ENCODE data around the gene TPP2. TPM values are rescaled to one million over a fixed set of nuclear protein-coding genes. Genes with fewer than 3 reads are reported as not detected.

Gene TPP2
- total RNA-seq, 1 experiment from 2014 or later = 68.3 TPM

DNA sequence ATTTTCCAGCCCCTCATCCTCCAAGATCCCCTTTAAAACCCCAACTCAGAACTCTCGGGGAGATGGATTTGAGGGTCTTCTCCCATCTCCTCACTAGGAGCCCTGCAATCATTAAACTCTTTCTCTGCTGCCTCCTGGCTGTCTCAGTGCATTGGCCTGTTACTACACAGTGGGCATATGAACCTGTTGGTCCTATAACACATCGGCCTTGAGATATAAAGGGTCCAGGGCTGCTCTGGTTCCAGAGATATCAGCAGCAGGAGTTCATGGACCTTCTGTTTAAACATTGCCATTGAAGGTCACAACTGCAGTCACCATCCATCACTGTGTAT is 101.8 kb downstream of the TPP2 start:
- CTCF ChIA-PET = no interaction called here
- no peak for ATAC-seq
- Mint-ChIP-seq H3K9me3 (peaks cover 13% of the 10 kb centered on the region), H3K27me3 (ENCODE audit: low read depth) (no peaks in the 10 kb centered on the region), H3K36me3 (peaks cover 3% of the 10 kb centered on the region; the same call in 1 of the 2 replicates), H3K4me3 (no peak overlapping the region), H3K27ac (no peak overlapping the region), H3K4me1 (peaks cover 11% of the 10 kb centered on the region)
- TF ChIP-seq JAZF1 (CRISPR knock-in tag; IDR thresholded peaks at IDR 0.05) (no peak), KAT7 (CRISPR knock-in tag; IDR thresholded peaks at IDR 0.05; ENCODE audit: borderline replicate concordance) (no peak)
- TF ChIP-seq, protein P1, sequence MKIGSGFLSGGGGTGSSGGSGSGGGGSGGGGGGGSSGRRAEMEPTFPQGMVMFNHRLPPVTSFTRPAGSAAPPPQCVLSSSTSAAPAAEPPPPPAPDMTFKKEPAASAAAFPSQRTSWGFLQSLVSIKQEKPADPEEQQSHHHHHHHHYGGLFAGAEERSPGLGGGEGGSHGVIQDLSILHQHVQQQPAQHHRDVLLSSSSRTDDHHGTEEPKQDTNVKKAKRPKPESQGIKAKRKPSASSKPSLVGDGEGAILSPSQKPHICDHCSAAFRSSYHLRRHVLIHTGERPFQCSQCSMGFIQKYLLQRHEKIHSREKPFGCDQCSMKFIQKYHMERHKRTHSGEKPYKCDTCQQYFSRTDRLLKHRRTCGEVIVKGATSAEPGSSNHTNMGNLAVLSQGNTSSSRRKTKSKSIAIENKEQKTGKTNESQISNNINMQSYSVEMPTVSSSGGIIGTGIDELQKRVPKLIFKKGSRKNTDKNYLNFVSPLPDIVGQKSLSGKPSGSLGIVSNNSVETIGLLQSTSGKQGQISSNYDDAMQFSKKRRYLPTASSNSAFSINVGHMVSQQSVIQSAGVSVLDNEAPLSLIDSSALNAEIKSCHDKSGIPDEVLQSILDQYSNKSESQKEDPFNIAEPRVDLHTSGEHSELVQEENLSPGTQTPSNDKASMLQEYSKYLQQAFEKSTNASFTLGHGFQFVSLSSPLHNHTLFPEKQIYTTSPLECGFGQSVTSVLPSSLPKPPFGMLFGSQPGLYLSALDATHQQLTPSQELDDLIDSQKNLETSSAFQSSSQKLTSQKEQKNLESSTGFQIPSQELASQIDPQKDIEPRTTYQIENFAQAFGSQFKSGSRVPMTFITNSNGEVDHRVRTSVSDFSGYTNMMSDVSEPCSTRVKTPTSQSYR (CRISPR knock-in tag; IDR thresholded peaks at IDR 0.05) = no peak
- DNase-seq (ENCODE audit: low spot score) = no peak
- POLR2A ChIA-PET = no interaction called here

DNA sequence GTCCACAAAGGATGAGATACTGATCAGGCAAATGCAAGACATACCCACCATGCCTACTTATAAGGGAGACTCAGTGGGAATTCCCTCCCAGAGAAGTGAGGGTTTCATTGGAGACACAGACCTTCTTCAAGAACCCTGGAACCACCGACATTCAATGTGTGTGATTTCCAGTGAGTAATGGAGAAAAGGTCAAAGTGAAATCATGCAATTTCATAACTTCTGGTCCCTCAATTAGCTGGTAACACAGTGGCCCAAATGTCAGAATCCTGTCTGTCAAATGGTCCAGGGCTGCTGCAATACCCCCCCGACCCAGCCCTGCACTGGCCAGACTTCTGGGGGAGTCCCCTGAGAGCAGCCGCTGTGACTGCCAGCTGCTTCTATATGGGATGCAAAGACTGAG is 102.7 kb downstream of the TPP2 start:
- ATAC-seq = no peak
- Mint-ChIP-seq H3K27me3 (ENCODE audit: low read depth) (no peaks in the 10 kb centered on the region), H3K4me1 (peaks cover 11% of the 10 kb centered on the region), H3K4me3 (no peak overlapping the region), H3K36me3 (peaks cover 3% of the 10 kb centered on the region; the same call in 1 of the 2 replicates), H3K9me3 (peaks cover 13% of the 10 kb centered on the region), H3K27ac (no peak overlapping the region)
- no peak for TF ChIP-seq ZNF317 (CRISPR knock-in tag; IDR thresholded peaks at IDR 0.05; ENCODE audit: borderline replicate concordance, low read depth)
- TF ChIP-seq, protein P2, sequence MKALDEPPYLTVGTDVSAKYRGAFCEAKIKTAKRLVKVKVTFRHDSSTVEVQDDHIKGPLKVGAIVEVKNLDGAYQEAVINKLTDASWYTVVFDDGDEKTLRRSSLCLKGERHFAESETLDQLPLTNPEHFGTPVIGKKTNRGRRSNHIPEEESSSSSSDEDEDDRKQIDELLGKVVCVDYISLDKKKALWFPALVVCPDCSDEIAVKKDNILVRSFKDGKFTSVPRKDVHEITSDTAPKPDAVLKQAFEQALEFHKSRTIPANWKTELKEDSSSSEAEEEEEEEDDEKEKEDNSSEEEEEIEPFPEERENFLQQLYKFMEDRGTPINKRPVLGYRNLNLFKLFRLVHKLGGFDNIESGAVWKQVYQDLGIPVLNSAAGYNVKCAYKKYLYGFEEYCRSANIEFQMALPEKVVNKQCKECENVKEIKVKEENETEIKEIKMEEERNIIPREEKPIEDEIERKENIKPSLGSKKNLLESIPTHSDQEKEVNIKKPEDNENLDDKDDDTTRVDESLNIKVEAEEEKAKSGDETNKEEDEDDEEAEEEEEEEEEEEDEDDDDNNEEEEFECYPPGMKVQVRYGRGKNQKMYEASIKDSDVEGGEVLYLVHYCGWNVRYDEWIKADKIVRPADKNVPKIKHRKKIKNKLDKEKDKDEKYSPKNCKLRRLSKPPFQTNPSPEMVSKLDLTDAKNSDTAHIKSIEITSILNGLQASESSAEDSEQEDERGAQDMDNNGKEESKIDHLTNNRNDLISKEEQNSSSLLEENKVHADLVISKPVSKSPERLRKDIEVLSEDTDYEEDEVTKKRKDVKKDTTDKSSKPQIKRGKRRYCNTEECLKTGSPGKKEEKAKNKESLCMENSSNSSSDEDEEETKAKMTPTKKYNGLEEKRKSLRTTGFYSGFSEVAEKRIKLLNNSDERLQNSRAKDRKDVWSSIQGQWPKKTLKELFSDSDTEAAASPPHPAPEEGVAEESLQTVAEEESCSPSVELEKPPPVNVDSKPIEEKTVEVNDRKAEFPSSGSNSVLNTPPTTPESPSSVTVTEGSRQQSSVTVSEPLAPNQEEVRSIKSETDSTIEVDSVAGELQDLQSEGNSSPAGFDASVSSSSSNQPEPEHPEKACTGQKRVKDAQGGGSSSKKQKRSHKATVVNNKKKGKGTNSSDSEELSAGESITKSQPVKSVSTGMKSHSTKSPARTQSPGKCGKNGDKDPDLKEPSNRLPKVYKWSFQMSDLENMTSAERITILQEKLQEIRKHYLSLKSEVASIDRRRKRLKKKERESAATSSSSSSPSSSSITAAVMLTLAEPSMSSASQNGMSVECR (CRISPR knock-in tag; IDR thresholded peaks at IDR 0.05; ENCODE audit: borderline replicate concordance) = no peak
- TF ChIP-seq MYBL2 (CRISPR knock-in tag; IDR thresholded peaks at IDR 0.05) = no peak
- TF ChIP-seq CREM (CRISPR knock-in tag; IDR thresholded peaks at IDR 0.05) = no peak
- no peak for TF ChIP-seq ZNF121 (CRISPR knock-in tag; IDR thresholded peaks at IDR 0.05)
- no peak for TF ChIP-seq NR2C2 (CRISPR knock-in tag; IDR thresholded peaks at IDR 0.05)
- TF ChIP-seq KAT7 (CRISPR knock-in tag; IDR thresholded peaks at IDR 0.05; ENCODE audit: borderline replicate concordance) = no peak
- TF ChIP-seq ZNF138 (CRISPR knock-in tag; conservative IDR thresholded peaks at IDR 0.05) = no peak
- TF ChIP-seq ETV6 (CRISPR knock-in tag; IDR thresholded peaks at IDR 0.05) = no peak
- CTCF ChIA-PET = no interaction called here
- POLR2A ChIA-PET = no interaction called here
- no peak for DNase-seq (ENCODE audit: low spot score)

DNA sequence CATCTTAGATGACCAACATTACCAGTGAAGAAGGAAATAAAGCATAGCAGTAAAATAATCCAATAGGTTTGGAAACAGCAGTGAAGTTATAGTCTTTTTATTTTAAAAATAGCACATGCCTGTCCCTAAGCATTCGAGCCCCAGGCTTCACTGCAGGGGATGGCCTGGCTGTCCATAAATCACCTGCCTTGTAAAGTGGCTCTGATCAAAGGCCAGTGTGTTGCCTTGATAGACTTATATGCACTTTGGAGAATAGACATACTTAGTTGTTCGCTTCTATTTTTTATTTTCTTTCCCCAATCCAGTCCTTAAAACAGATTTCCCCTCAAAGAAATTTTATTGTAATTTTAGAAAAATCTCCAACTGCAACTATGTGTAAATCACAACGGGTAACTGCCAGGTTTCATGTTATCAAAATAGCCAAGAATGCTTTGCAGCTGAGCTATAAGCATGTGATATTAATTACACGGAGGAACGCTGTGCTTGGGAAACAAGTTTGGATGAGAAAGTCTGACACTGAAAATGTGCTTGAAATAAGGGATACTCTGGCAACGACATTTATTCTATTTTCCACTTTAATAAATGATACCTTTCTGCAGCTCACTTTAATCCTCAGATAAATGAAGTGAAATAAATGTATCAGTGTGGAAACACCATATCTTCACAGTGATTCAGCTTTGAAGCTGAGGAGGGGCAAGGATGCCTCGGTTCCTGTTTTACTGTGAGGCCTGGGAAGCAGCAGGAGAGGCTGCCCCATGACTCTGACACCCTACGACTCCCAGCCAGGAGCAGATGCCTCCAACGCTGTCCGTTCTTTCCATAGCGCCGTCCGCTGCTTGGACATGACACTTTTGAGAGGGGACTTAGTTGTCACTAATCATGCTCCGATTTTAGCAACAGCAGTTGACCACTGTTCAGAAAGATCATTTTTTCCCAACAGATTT is 103.6 kb downstream of the TPP2 start:
- DNase-seq (ENCODE audit: low spot score) = no peak
- H3K9me3 Mint-ChIP-seq = peaks cover 13% of the 10 kb centered on the region
- ChIA-PET POLR2A (no interaction called here), CTCF (no interaction called here)
- H3K36me3 Mint-ChIP-seq = peaks cover 3% of the 10 kb centered on the region; the same call in 1 of the 2 replicates
- H3K4me1 Mint-ChIP-seq = peaks cover 11% of the 10 kb centered on the region
- peak overlapping the region; percentile 78 for H3K27ac Mint-ChIP-seq
- no peak overlapping the region for H3K4me3 Mint-ChIP-seq
- ATAC-seq = peak; percentile 25; the same call in 1 of the 2 replicates
- no peaks in the 10 kb centered on the region for H3K27me3 Mint-ChIP-seq (ENCODE audit: low read depth)
- TF ChIP-seq TCF7 (CRISPR knock-in tag; IDR thresholded peaks at IDR 0.05; ENCODE audit: low read depth) (no peak), GRHL2 (CRISPR knock-in tag; IDR thresholded peaks at IDR 0.05; ENCODE audit: insufficient replicate concordance, severe bottlenecking) (no peak), EMX1 (CRISPR knock-in tag; IDR thresholded peaks at IDR 0.05) (no peak), HMGA2 (CRISPR knock-in tag; IDR thresholded peaks at IDR 0.05) (no peak), JUN (CRISPR knock-in tag; IDR thresholded peaks at IDR 0.05) (no peak), ZNF138 (CRISPR knock-in tag; conservative IDR thresholded peaks at IDR 0.05) (no peak), CREM (CRISPR knock-in tag; IDR thresholded peaks at IDR 0.05) (no peak)
- TF ChIP-seq, protein P3, sequence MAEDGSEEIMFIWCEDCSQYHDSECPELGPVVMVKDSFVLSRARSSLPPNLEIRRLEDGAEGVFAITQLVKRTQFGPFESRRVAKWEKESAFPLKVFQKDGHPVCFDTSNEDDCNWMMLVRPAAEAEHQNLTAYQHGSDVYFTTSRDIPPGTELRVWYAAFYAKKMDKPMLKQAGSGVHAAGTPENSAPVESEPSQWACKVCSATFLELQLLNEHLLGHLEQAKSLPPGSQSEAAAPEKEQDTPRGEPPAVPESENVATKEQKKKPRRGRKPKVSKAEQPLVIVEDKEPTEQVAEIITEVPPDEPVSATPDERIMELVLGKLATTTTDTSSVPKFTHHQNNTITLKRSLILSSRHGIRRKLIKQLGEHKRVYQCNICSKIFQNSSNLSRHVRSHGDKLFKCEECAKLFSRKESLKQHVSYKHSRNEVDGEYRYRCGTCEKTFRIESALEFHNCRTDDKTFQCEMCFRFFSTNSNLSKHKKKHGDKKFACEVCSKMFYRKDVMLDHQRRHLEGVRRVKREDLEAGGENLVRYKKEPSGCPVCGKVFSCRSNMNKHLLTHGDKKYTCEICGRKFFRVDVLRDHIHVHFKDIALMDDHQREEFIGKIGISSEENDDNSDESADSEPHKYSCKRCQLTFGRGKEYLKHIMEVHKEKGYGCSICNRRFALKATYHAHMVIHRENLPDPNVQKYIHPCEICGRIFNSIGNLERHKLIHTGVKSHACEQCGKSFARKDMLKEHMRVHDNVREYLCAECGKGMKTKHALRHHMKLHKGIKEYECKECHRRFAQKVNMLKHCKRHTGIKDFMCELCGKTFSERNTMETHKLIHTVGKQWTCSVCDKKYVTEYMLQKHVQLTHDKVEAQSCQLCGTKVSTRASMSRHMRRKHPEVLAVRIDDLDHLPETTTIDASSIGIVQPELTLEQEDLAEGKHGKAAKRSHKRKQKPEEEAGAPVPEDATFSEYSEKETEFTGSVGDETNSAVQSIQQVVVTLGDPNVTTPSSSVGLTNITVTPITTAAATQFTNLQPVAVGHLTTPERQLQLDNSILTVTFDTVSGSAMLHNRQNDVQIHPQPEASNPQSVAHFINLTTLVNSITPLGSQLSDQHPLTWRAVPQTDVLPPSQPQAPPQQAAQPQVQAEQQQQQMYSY (CRISPR knock-in tag; IDR thresholded peaks at IDR 0.05) = no peak
- TF ChIP-seq, protein P4, sequence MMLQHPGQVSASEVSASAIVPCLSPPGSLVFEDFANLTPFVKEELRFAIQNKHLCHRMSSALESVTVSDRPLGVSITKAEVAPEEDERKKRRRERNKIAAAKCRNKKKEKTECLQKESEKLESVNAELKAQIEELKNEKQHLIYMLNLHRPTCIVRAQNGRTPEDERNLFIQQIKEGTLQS (CRISPR knock-in tag; conservative IDR thresholded peaks at IDR 0.05) = no peak
